Measurements from ENCODE around the gene RAB14.
A peak's percentile ranks its signal among the peaks of the same experiment; 100 is the strongest.

RAB14 gene

DNA sequence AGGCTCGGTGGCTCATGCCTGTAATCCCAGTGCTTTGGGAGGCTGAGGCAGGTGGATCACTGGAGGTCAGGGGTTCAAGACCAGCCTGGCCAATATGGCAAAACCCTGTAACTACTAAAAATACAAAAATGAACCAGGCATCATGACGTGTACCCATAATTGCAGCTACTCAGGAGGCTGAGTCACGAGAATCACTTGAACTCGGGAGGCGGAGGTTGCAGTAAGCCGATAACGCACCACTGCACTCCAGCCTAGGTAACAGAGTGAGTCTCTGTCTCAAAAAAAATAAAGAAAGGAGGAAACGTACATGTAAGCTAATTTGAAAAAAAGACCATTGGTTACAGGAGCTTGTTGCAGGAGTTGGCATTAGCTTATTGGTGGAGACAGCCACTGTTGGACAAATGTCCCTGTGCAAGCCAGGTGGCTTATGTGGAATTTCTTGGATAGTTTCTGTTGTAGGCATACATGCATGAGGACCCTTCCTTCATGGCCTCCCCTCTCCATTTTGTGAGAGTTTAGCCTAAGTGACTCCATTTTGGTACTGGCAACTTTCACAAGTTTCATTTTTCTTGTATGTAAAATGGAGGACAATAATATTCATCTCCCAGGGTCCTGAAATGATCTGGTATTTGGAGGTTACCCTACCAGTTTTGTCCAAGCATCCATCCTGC, 16.8 kb upstream of the RAB14 start:
- DNase-seq, result no peak

DNA sequence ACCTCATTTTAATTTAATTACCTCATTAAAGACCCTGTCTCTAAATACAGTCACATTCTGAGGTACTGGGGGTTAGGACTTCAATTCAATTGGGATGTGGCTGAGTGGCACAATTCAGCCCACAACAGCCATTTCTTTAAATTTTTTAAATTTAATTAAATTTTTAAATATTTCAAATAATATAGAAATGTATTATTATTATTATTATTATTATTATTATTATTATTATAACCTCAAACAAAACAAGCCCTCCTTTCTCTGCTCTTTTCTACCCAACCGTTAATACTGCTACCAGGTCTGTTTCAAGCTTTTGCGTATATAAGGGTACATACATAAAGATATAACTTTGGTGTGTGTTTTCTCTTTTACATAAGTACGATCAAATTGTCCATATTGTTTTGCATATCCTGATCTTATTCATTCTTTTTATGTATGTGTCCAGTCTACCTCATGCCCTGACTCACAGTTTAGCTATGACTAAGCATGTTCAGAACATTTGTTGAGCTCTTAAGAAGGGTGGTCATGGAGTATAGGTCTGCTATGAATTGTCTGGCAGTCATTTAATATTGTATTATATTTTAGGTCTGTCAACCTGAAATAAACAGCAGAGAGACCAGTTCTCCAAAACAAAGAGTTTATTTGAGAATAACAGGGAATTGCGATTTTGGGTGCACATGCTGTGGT, 16.1 kb upstream of the RAB14 start:
- no peak for DNase-seq

- DNase-seq, result no peak
Observed at GRCh38 chr9:121216271-121216805, 14.7 kb upstream of the RAB14 start.

- DNase-seq, result no peak
Observed at GRCh38 chr9:121214005-121214404, 12.3 kb upstream of the RAB14 start.

- DNase-seq, result peak in 1 of 2 experiments; percentile 54
Observed at GRCh38 chr9:121213136-121213806, 11.6 kb upstream of the RAB14 start.

DNA sequence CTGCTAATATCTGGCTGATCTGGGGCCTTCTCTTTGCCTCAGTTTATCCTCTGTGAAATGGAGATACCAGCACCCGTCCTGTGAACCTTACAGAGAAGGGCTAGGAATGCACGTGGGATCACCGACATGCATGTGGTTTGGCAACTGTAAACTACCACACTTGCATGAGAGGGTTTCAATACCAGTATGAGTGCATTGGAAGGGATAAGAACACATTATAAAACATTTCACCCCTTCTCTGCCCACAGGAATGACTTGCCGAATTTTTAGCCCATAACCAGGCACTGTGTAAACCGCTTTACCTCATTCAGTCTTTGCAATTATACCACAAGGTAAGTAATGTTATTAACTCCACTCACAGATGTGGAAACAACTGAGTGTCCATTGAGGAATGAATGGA, 8.9 kb upstream of the RAB14 start:
- no peak for DNase-seq

- DNase-seq, result no peak
Observed at GRCh38 chr9:121207371-121207940, 5.8 kb upstream of the RAB14 start.

DNA sequence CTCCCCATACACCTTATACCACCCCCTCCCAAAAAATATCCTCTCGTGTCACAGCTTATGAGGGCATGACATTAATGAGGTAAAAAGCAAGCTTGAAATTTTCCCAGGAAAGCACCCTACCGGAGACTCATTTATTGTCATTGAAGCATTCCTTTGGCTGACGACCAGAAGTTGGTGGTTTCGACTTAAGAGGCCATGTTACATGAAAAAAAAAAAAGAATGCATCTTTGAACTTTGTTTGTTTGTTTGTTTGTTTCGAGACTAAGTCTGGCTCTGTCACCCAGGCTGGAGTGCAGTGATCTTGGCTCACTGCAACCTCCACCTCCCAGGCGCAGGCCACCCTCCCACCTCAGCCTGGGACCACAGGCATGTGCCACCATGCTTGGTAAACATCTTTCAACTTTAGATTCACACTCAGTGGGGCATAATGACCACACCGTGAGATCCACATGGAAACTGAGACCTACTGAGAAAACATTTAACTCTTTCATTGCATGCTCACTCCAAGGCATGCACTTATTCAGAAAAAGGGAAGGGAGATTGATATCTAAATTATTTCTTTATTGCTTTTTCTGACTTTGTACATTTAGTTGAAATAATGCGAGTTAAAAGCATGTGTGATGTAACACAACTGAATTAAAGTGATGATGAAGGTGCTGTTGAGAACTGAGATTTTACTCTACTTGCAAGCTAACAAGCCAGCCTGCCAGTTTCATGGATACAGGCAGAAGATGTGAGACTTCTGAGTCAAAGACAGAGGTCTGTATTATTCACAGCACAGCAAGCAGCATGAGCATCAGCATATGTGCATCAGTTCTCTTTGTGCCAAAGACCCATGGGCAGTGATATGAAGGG, 5.1 kb upstream of the RAB14 start:
- DNase-seq, result no peak

GRCh38 chr9:121204611-121205010, 2.9 kb upstream of the RAB14 start:
- DNase-seq, result no peak

GRCh38 chr9:121204121-121204520, 2.5 kb upstream of the RAB14 start:
- no peak for DNase-seq

- no peak for DNase-seq
Observed at GRCh38 chr9:121201045-121201737, 478 bp downstream of the RAB14 start.

- no peak for DNase-seq
Observed at GRCh38 chr9:121200356-121200755, 1.3 kb downstream of the RAB14 start.

- no peak for DNase-seq
Observed at GRCh38 chr9:121199921-121200320, 1.7 kb downstream of the RAB14 start.

- no peak for DNase-seq
Observed at GRCh38 chr9:121198512-121199042, 3.1 kb downstream of the RAB14 start.

GRCh38 chr9:121197132-121197531, 4.5 kb downstream of the RAB14 start:
- no peak for DNase-seq

GRCh38 chr9:121196389-121196788, 5.3 kb downstream of the RAB14 start:
- no peak for DNase-seq

GRCh38 chr9:121194730-121195129, 6.9 kb downstream of the RAB14 start:
- DNase-seq, result no peak

DNA sequence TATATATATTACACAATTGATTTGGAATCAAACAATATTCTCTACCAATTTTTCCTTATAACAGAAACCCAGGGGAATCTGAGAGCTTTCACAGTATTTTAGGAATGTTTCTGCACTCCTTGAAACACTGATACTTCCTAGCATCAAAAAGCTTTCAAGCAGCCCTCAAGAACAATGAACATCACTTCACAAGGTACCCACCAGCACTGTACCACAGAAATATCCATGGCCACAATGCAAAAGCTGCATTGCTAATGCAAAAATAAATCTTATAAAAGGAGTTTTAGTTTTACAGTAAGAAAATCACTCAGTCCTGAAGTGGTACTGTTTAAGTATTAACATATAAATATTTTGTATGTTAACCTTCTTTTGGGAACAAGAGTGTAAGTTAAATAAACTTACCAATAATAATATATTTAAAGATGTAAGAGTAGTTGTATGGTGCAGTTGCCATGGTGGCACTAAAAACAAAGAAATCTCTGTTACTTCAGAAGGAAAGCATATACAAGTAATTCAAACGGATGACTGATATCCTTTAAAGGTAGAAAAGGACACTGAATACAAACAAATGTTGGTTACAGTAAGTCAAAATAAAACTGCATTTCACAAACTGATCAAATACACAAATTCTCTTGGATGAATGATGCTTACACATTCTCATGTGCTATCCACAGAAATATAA, 8.6 kb downstream of the RAB14 start:
- no peak for DNase-seq

- DNase-seq, result no peak
Observed at GRCh38 chr9:121192518-121192917, 9.2 kb downstream of the RAB14 start.

DNA sequence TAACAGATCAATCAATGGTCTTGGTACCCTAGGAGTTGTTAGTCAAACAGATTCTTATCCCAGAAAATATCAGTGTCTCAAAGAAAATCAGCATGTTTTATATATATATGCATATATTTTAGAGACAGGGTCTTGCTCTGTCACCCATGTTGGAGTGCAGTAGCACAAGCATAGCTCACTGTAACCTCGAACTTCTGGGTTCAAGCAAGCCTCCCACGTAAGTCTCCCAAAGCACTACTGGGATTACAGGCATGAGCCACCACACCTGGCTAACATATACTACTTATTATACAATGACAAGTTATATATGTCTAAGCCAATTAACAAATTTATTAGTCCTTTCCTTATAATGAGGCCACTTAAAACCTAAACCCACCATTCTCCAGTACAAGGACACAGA, 10.4 kb downstream of the RAB14 start:
- no peak for DNase-seq

- DNase-seq, result no peak
Observed at GRCh38 chr9:121189660-121190059, 12.0 kb downstream of the RAB14 start.
